Endothelial cell of umbilical vein (primary cell): Measurements from ENCODE around the gene ZMPSTE24. TPM values are rescaled to one million over a fixed set of nuclear protein-coding genes. Genes with fewer than 3 reads are reported as not detected.

Experiments used
- BruUV-seq: library from RNA; stranded (reverse); fragments of 400-500 nt; replicated peaks from 2 replicates; lab custom pipeline; 2021; lab: Mats Ljungman, UMichigan
- CTCF ChIA-PET: fragments of 300-600, 350-600 bp; sonication (Branson Sonifier 250); formaldehyde crosslinking; loops from one replicate; lab custom pipeline; 2021; ENCODE audit warnings: antibody characterized with exemption, inconsistent platforms; lab: Charles Lee
- POLR2A ChIA-PET: fragments of 300-600, 350-600 bp; sonication (Branson Sonifier 250); formaldehyde crosslinking; loops from one replicate; lab custom pipeline; 2021; ENCODE audit warnings: antibody characterized with exemption, inconsistent platforms; lab: Charles Lee
- DNase-seq: peaks from one replicate; pipeline ENCODE4 v3.0.0-alpha.2; 2011; ENCODE audit warnings: low read depth, low spot score
- FAIRE-seq: peaks from 2 replicates; lab custom pipeline; 2011; peaks lifted over from hg19 to GRCh38; lab: Jason Lieb, UNC
- H2AFZ ChIP-seq: 2 replicates; pipeline ENCODE4 v1.6.0; 2012; ENCODE audit warnings: low read depth, low read length, control low read depth, inconsistent platforms
- H3K27ac ChIP-seq: 2 replicates; pipeline ENCODE4 v1.5.1; 2011; ENCODE audit warnings: low read depth, mild to moderate bottlenecking, control low read depth, low read length, moderate library complexity; ENCODE audit not compliant: insufficient read depth
- H3K27me3 ChIP-seq, 2 experiments: 2 replicates each; pipeline versions ENCODE4 v1.6.0 to v1.6.1; 2011; ENCODE audit warnings: low read length in 2 of 2, mixed read lengths in 1 of 2; ENCODE audit not compliant: control insufficient read depth in 2 of 2, insufficient read depth in 2 of 2
- H3K36me3 ChIP-seq, 2 experiments: 2 replicates in 1 of 2; 3 replicates in 1 of 2; pipeline ENCODE4 v1.5.1; 2011; ENCODE audit warnings: low read length in 2 of 2, mild to moderate bottlenecking in 1 of 2, moderate library complexity in 1 of 2; ENCODE audit not compliant: control insufficient read depth in 2 of 2, insufficient read depth in 2 of 2; ENCODE audit errors: extremely low read depth in 1 of 2
- H3K4me1 ChIP-seq: 3 replicates; pipeline ENCODE4 v1.5.1; 2011; ENCODE audit warnings: mild to moderate bottlenecking, low read length; ENCODE audit not compliant: control insufficient read depth, insufficient read depth; ENCODE audit errors: extremely low read depth
- H3K4me2 ChIP-seq: 2 replicates; pipeline ENCODE4 v1.6.1; 2011; ENCODE audit warnings: low read length, control low read depth, mixed read lengths; ENCODE audit not compliant: insufficient read depth
- H3K4me3 ChIP-seq, 3 experiments: fragments of 200-600 bp in 1 of 3; sonication (generic), shearing (Covaris generic) in 1 of 3; replicated peaks in 1 of 3; 2 replicates each; pipeline ENCODE4 v1.5.1; 2011 to 2016; ENCODE audit warnings: control low read depth in 3 of 3, low read length in 3 of 3, mild to moderate bottlenecking in 2 of 3, inconsistent platforms in 1 of 3, low read depth in 1 of 3, moderate library complexity in 1 of 3; ENCODE audit not compliant: insufficient read depth in 1 of 3
- H3K79me2 ChIP-seq: 2 replicates; pipeline ENCODE4 v1.6.0; 2012; ENCODE audit warnings: low read length, inconsistent platforms; ENCODE audit not compliant: control insufficient read depth, insufficient read depth
- H3K9ac ChIP-seq: replicated peaks from 2 replicates; pipeline ENCODE3; 2011; ENCODE audit warnings: low read length, control low read depth; ENCODE audit not compliant: insufficient read depth; ENCODE audit errors: extremely low read depth
- H3K9me1 ChIP-seq: replicated peaks from 3 replicates; pipeline ENCODE4 v1.6.0; 2011; ENCODE audit warnings: mild to moderate bottlenecking, low read length; ENCODE audit not compliant: control insufficient read depth, insufficient read depth; ENCODE audit errors: extremely low read depth
- H3K9me3 ChIP-seq: replicated peaks from 2 replicates; pipeline ENCODE4 v1.5.1; 2012; ENCODE audit warnings: low read length, inconsistent platforms; ENCODE audit not compliant: control insufficient read depth, insufficient read depth
- H4K20me1 ChIP-seq: replicated peaks from 2 replicates; pipeline ENCODE3; 2011; ENCODE audit warnings: mild to moderate bottlenecking, low read length; ENCODE audit not compliant: control insufficient read depth, insufficient read depth; ENCODE audit errors: extremely low read depth
- CTCF ChIP-seq, 2 donors: IDR thresholded peaks; 1 replicate in 1 of 2; 2 replicates in 1 of 2; pipeline ENCODE4 v1.5.1; 2011; ENCODE audit warnings: low read length in 2 of 2, mild to moderate bottlenecking in 2 of 2, moderate library complexity in 2 of 2, control low read depth in 1 of 2, inconsistent platforms in 1 of 2, low read depth in 1 of 2; ENCODE audit not compliant: insufficient read depth in 1 of 2; ENCODE audit errors: extremely low read depth in 1 of 2
- EZH2 ChIP-seq: IDR thresholded peaks from 2 replicates; pipeline ENCODE4 v1.6.1; 2012; ENCODE audit warnings: borderline replicate concordance, low read depth, mild to moderate bottlenecking, moderate library complexity, low read length, inconsistent platforms; ENCODE audit not compliant: severe bottlenecking
- FOS ChIP-seq: IDR thresholded peaks from 2 replicates; pipeline ENCODE4 v1.6.1; 2011; ENCODE audit warnings: mild to moderate bottlenecking, low read length, moderate library complexity, borderline replicate concordance; ENCODE audit not compliant: insufficient read depth
- GATA2 ChIP-seq: IDR thresholded peaks from 2 replicates; pipeline ENCODE4 v1.7.0; 2011; ENCODE audit warnings: low read depth, mild to moderate bottlenecking, moderate library complexity, mixed read lengths, low read length; ENCODE audit not compliant: insufficient read length, insufficient read depth
- JUN ChIP-seq: IDR thresholded peaks from 2 replicates; pipeline ENCODE4 v1.6.1; 2011; ENCODE audit warnings: borderline replicate concordance, low read depth; ENCODE audit not compliant: insufficient read length, insufficient read depth
- MAX ChIP-seq: IDR thresholded peaks from 2 replicates; pipeline ENCODE4 v1.6.1; 2011; ENCODE audit not compliant: insufficient read depth, insufficient read length
- MYC ChIP-seq: IDR thresholded peaks from one replicate; pipeline ENCODE4 v1.6.1; 2011; ENCODE audit warnings: mild to moderate bottlenecking, low read depth, low read length
- POLR2A ChIP-seq: IDR thresholded peaks from 2 replicates; pipeline ENCODE4 v1.6.1; 2012; ENCODE audit warnings: low read depth, mild to moderate bottlenecking, control low read depth, low read length
- POLR2AphosphoS5 ChIP-seq: IDR thresholded peaks from 2 replicates; pipeline ENCODE4 v1.6.1; 2012; ENCODE audit warnings: low read depth, mild to moderate bottlenecking, control low read depth, low read length, moderate library complexity; ENCODE audit not compliant: insufficient read depth
- dilution Hi-C: fragments of 300-500 bp; cut with MboI; formaldehyde crosslinking; loops from one replicate; pipeline ENCODE4 v1.15.0; 2019; ENCODE audit warnings: low sequenced_read_pairs; ENCODE audit not compliant: extremely low pct_ligation_motif_present
- intact Hi-C: fragments of 100-400 bp; cut with micrococcal nuclease; formaldehyde crosslinking; loops from one replicate; pipeline ENCODE4 v1.10.0; 2022
- polyA plus RNA-seq, 4 experiments: library from polyadenylated mRNA; depleted of rRNA in 3 of 4; stranded (reverse) in 3 of 4; unstranded in 1 of 4; fragments of >200 nt; gene quantifications; 2 replicates each; pipeline versions ENCODE4 v1.2.1 to v1.2.3, GENCODE V29; 2011 to 2012; ENCODE audit warnings: missing spikeins in 1 of 4
- total RNA-seq: library from RNA; stranded (reverse); gene quantifications from 2 replicates; pipeline ENCODE4 v1.2.3, GENCODE V29; 2021

The ZMPSTE24 gene
- total and polyA plus RNA-seq, 2 donors (not counting 3 experiments of a cell fraction or from before 2014, with no cell fraction given) = 16.9 to 44.7 TPM

GRCh38 chr1:40239626-40240025 lies 18.4 kb upstream of the ZMPSTE24 start:
- Histone ChIP-seq H3K9me1 (peaks cover 2% of the 10 kb centered on the region), H3K9me3 (no peaks in the 10 kb centered on the region), H3K4me2 (no peak overlapping the region), H3K27me3 (no peaks in the 10 kb centered on the region), H2AFZ (no peak overlapping the region), H3K4me3 (no peak overlapping the region), H3K27ac (no peak overlapping the region), H3K9ac (no peak overlapping the region), H3K4me1 (peaks cover 14% of the 10 kb centered on the region), H3K36me3 (peaks cover 7 to 10% of the 10 kb centered on the region in 2 experiments), H4K20me1 (no peaks in the 10 kb centered on the region), H3K79me2 (no peaks in the 10 kb centered on the region)
- DNase-seq = no peak
- FAIRE-seq = no peak
- TF ChIP-seq MYC (no peak), FOS (no peak), CTCF (IDR thresholded peaks at IDR 0.05; ENCODE audit: extremely low read depth in 1 of 2, insufficient read depth in 1 of 2, low read depth in 1 of 2, low read length in 2 of 2) (no peak), POLR2A (no peak)
- intact Hi-C loops (no loop called here), dilution Hi-C loops (no loop called here)
- ChIA-PET CTCF (interaction anchor here (1.1 to 1.4 kb wide), 3 partner anchors 9 to 57 kb away, joined by 3 to 4 read pairs (median 3); no protein-coding TSS in a partner anchor), POLR2A (interaction anchor here (0.6 kb wide), 1 partner anchor 96 kb away, joined by 6 read pairs; no protein-coding TSS in a partner anchor)
- no TSS peak for BruUV-seq

- H4K20me1 ChIP-seq = no peaks in the 10 kb centered on the region
- TF ChIP-seq POLR2A = no peak
- TF ChIP-seq FOS = no peak
- TF ChIP-seq MAX = no peak
- no peak for TF ChIP-seq MYC
- no peak for TF ChIP-seq POLR2AphosphoS5
- TF ChIP-seq CTCF (IDR thresholded peaks at IDR 0.05; ENCODE audit: extremely low read depth in 1 of 2, insufficient read depth in 1 of 2, low read depth in 1 of 2, low read length in 2 of 2) = no peak
- TF ChIP-seq GATA2 = no peak
- no peak for TF ChIP-seq JUN
- TF ChIP-seq EZH2 = no peak
- no peak overlapping the region for H3K4me3 ChIP-seq
- no peak overlapping the region for H3K4me2 ChIP-seq
- FAIRE-seq (no peak), DNase-seq (no peak)
- ChIA-PET POLR2A (no interaction called here), CTCF (interaction anchor here (1.1 to 1.9 kb wide), 6 partner anchors 9 to 98 kb away, joined by 3 to 6 read pairs (median 4); no protein-coding TSS in a partner anchor)
- peaks cover 7 to 10% of the 10 kb centered on the region in 2 experiments for H3K36me3 ChIP-seq
- H3K9me1 ChIP-seq = no peaks in the 10 kb centered on the region
- dilution Hi-C loops (no loop called here), intact Hi-C loops (no loop called here)
- H3K9ac ChIP-seq = no peak overlapping the region
- no peaks in the 10 kb centered on the region for H3K79me2 ChIP-seq
- H3K4me1 ChIP-seq = peaks cover 16% of the 10 kb centered on the region
- H3K27me3 ChIP-seq = no peaks in the 10 kb centered on the region
- H2AFZ ChIP-seq = no peak overlapping the region
- no TSS peak for BruUV-seq
- H3K27ac ChIP-seq = no peak overlapping the region
- no peaks in the 10 kb centered on the region for H3K9me3 ChIP-seq
Observed at GRCh38 chr1:40240390-40240789, 17.6 kb upstream of the ZMPSTE24 start.
